ENCODE results near the gene MBTPS1. TPM values are rescaled to one million over a fixed set of nuclear protein-coding genes. Genes with fewer than 3 reads are reported as not detected.

Gene MBTPS1
- total and polyA plus RNA-seq, 10 of the 15 experiments (the other 5 are each of a cell fraction or from before 2014, with no cell fraction given), result 1.3 to 43.9 (median 35.2) TPM

- Histone ChIP-seq H3K4me3 (no peak overlapping the region), H2AFZ (ENCODE audit: control insufficient read depth, low read depth, low read length) (no peak overlapping the region), H3K9me3 (replicated peaks; ENCODE audit: control insufficient read depth, insufficient read depth, low read length) (no peaks in the 10 kb centered on the region), H3K4me2 (ENCODE audit: control insufficient read depth, insufficient read depth) (no peak overlapping the region), H3K4me1 (ENCODE audit: control insufficient read depth, insufficient read depth, low read length) (no peaks in the 10 kb centered on the region), H3K9ac (ENCODE audit: control insufficient read depth, insufficient read depth, low read length) (no peak overlapping the region), H3K27me3 (replicated peaks in 1 of 2; ENCODE audit: control insufficient read depth in 2 of 2, insufficient read depth in 2 of 2, low read length in 1 of 2) (no peaks in the 10 kb centered on the region; a peak in 3 of 4 replicates), H3K79me2 (ENCODE audit: control insufficient read depth, insufficient read depth, low read length) (no peaks in the 10 kb centered on the region), H3K27ac (ENCODE audit: control insufficient read depth, insufficient read depth) (no peak overlapping the region), H3K36me3 (ENCODE audit: control insufficient read depth in 2 of 2, insufficient read depth in 2 of 2, low read length in 1 of 2) (no peaks in the 10 kb centered on the region), H4K20me1 (ENCODE audit: control insufficient read depth, insufficient read depth) (no peaks in the 10 kb centered on the region)
- ChIA-PET POLR2A (no interaction called here), CTCF (interaction anchor here (1.5 kb wide), 1 partner anchor 17 kb away, joined by 3 read pairs; no protein-coding TSS in a partner anchor), SMC1A (ENCODE audit: uncharacterized antibody, unreplicated experiment) (no interaction called here), RAD21 (ENCODE audit: unreplicated experiment) (no interaction called here)
- FAIRE-seq (no peak), DNase-seq (ENCODE audit: low read depth, low spot score) (no peak), ATAC-seq (peak; percentile 28; the same call in 2 of the 3 replicates)
- in situ Hi-C loops (cut with MboI), result no loop called here
- intact Hi-C loops (cut with micrococcal nuclease; ENCODE audit: unreplicated experiment), result no loop called here
- WGBS (ENCODE audit: insufficient coverage, insufficient replicate concordance, low lambda C conversion rate, missing lambda C conversion rate), result 34% methylated on average over 18 of the region's 18 CpGs
- TF ChIP-seq, protein P1, sequence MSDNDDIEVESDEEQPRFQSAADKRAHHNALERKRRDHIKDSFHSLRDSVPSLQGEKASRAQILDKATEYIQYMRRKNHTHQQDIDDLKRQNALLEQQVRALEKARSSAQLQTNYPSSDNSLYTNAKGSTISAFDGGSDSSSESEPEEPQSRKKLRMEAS (IDR thresholded peaks at IDR 0.05; ENCODE audit: low read depth, low read length), result no peak
- no peak for TF ChIP-seq ZNF384 (IDR thresholded peaks at IDR 0.05; ENCODE audit: borderline replicate concordance, low read depth, low read length)
- TF ChIP-seq RB1 (IDR thresholded peaks at IDR 0.05; ENCODE audit: borderline replicate concordance), result no peak
- no peak for TF ChIP-seq RAD51 (IDR thresholded peaks at IDR 0.05)
- no peak for TF ChIP-seq CBX5 (IDR thresholded peaks at IDR 0.05; ENCODE audit: low read depth)
- no peak for TF ChIP-seq NBN (IDR thresholded peaks at IDR 0.05)
- TF ChIP-seq ZNF274 (IDR thresholded peaks at IDR 0.05; ENCODE audit: insufficient read depth, insufficient read length), result no peak
- no peak for TF ChIP-seq MTA2 (IDR thresholded peaks at IDR 0.05; ENCODE audit: low read depth)
- no TSS peak for BruUV-seq (replicated peaks)
These were observed 73.1 kb downstream of the MBTPS1 start for GRCh38 chr16:84043486-84044117.

All from GM12878 (cell line).